Vagina (tissue), 2 donors: ENCODE results near the gene ZNF580. TPM values are rescaled to one million over a fixed set of nuclear protein-coding genes. Genes with fewer than 3 reads are reported as not detected.

ENCODE experiments used
- DNase-seq, 2 donors: peaks; one replicate each; pipeline ENCODE4 v3.0.0-alpha.2; 2017; ENCODE audit errors: extremely low spot score in 2 of 2
- H3K27ac ChIP-seq: fragments of 200-600 bp; sonication (generic); one replicate; pipeline ENCODE4 v1.5.1; 2019
- H3K27me3 ChIP-seq: fragments of 200-600 bp; sonication (generic); one replicate; pipeline ENCODE4 v1.5.1; 2019
- H3K36me3 ChIP-seq, 2 donors: fragments of 200-600 bp; sonication (generic); one replicate each; pipeline ENCODE4 v1.5.1; 2017 to 2019
- H3K4me1 ChIP-seq: fragments of 200-600 bp; sonication (generic); one replicate; pipeline ENCODE4 v1.5.1; 2019
- H3K4me3 ChIP-seq, 2 donors: fragments of 200-600 bp; sonication (generic); 1 replicate in 1 of 2; 2 replicates in 1 of 2; pipeline ENCODE4 v1.5.1; 2016 to 2019
- H3K9me3 ChIP-seq: fragments of 200-600 bp; sonication (generic); one replicate; pipeline ENCODE4 v1.5.1; 2019
- CTCF ChIP-seq, 3 experiments: fragments of 450-650 bp in 2 of 3; fragments of 200-600 bp in 1 of 3; sonication (generic) in 1 of 3; IDR thresholded peaks; one replicate each; pipeline ENCODE4 v1.5.1; 2017 to 2019; ENCODE audit warnings: antibody characterized with exemption in 3 of 3, mild to moderate bottlenecking in 2 of 3, moderate library complexity in 2 of 3
- POLR2A ChIP-seq, 2 donors: fragments of 450-650 bp; IDR thresholded peaks; one replicate each; pipeline ENCODE4 v1.6.1; 2017; ENCODE audit warnings: antibody characterized with exemption in 2 of 2, mild to moderate bottlenecking in 2 of 2, moderate library complexity in 2 of 2
- POLR2AphosphoS5 ChIP-seq, 2 donors: sonication (generic); formaldehyde crosslinking; IDR thresholded peaks; one replicate each; pipeline ENCODE4 v1.9.0; 2017; ENCODE audit warnings: antibody characterized with exemption in 2 of 2, mild to moderate bottlenecking in 2 of 2, low read depth in 1 of 2; ENCODE audit not compliant: insufficient read depth in 1 of 2
- intact Hi-C: fragments of 100-400 bp; cut with DNase I; formaldehyde crosslinking; loops from one replicate; pipeline ENCODE4 v1.15.1; 2023
- total RNA-seq: library from RNA; depleted of rRNA; stranded (reverse); fragments of >200 nt; gene quantifications from one replicate; pipeline ENCODE4 v1.2.3, GENCODE V29; 2016

ZNF580 gene
- total RNA-seq, 1 donor from 2014 or later = 30.9 TPM

DNA sequence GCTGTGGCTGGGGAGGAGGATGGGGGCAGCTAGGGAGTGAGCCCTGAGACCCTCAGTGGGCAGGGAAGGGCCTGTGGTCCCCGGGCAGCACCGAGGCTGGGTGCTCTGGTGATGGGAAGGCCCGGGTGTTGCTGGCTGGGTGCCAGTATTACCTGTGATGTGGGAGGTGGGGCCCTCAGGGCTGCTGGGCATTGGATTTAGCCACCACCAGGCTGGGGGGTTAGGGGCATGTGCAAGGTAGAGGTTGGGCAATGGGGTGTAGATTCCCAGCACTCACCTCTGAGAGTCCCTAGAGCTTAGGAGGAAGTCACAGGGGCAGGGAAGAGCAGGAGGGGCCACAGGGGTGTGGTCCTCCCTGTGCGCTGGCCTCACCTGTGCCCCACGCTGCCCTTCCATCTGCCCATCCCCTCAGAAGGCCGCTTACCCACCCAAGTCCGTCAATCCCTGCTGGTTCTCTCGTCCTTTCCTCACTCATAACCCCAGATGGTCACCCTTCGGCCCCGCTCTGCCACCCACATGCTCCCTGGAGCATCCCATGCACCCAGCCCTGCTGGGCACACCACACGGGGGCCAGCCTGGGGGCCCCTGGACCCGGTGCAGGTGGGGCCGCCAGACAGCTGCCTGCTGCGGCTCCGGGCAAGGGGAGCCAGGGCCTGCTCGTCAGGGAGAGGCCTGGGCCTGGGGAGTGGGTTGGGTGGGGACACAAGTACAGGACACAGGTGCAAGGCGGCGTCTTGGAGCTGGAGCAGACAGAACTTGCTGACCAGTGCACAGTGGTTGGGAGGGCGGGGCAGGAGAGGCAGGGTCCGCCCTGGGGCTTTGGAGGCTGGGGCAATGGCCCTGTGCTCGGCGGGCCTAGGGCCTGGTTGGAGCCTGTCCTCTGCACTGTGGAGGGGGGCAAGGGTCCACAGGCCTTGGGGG is 46.7 kb downstream of the ZNF580 start:
- no peaks in the 10 kb centered on the region for H3K4me1 ChIP-seq
- H3K36me3 ChIP-seq = peaks cover 2 to 78% of the 10 kb centered on the region in 2 donors

DNA sequence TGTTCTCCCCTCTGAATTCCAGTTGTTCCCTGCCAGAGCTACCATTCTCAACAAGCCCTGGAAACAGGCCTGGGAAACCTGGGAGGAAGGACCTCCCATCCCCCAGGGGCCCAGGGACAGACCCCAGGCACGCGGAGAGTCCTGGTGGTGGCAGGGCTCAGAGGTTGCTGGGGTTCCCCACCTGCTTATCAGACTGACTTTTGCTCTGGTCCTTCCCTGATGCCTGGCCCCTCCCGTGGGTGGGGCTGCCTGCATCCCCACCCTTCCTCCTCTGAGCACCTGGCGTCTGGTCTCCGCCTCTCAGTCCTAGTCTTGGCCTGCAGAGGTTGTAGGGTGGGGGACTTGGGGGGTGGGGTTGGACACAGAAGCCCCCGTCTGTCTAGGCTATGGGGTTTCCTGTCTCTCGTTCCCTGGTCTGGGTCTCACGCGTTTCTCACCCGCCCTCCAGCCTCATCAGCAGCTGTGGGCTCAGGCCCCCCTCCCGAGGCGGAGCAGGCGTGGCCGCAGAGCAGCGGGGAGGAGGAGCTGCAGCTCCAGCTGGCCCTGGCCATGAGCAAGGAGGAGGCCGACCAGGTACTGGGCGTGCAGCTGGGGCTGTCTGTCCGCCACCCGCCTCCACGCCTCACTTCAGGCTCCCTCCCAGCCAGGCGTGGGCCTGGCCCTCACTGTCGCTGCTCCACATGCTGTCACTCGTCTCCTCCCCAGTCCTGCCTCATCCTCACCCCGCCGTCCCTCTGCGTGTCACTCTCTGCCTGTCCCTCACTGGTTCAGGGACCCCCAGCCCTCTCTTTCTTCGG is 47.8 kb downstream of the ZNF580 start:
- Histone ChIP-seq H3K27me3 (no peaks in the 10 kb centered on the region), H3K36me3 (peaks cover 2 to 82% of the 10 kb centered on the region in 2 donors), H3K4me3 (no peak overlapping the region), H3K27ac (no peak overlapping the region), H3K9me3 (no peaks in the 10 kb centered on the region), H3K4me1 (no peaks in the 10 kb centered on the region)
- DNase-seq = no peak
- no peak for TF ChIP-seq POLR2AphosphoS5 (IDR thresholded peaks at IDR 0.05; ENCODE audit: insufficient read depth in 1 of 2, low read depth in 1 of 2)
- TF ChIP-seq POLR2A (IDR thresholded peaks at IDR 0.05) = no peak
- no peak for TF ChIP-seq CTCF (IDR thresholded peaks at IDR 0.05)
- intact Hi-C loops = no loop called here

More for the DNA sequence above, 46.7 kb downstream of the ZNF580 start:
- Histone ChIP-seq H3K27me3 (no peaks in the 10 kb centered on the region), H3K9me3 (no peaks in the 10 kb centered on the region), H3K4me3 (no peak overlapping the region), H3K27ac (no peak overlapping the region)
- no peak for DNase-seq
- intact Hi-C loops = no loop called here
- no peak for TF ChIP-seq POLR2AphosphoS5 (IDR thresholded peaks at IDR 0.05; ENCODE audit: insufficient read depth in 1 of 2, low read depth in 1 of 2)

- DNase-seq = no peak
- no peaks in the 10 kb centered on the region for H3K4me1 ChIP-seq
- intact Hi-C loops = no loop called here
- H3K27me3 ChIP-seq = no peaks in the 10 kb centered on the region
- H3K4me3 ChIP-seq = no peak overlapping the region
- H3K9me3 ChIP-seq = no peaks in the 10 kb centered on the region
- peaks cover 2 to 84% of the 10 kb centered on the region in 2 donors for H3K36me3 ChIP-seq
- no peak overlapping the region for H3K27ac ChIP-seq
- no peak for TF ChIP-seq POLR2A (IDR thresholded peaks at IDR 0.05)
- TF ChIP-seq CTCF (IDR thresholded peaks at IDR 0.05) = no peak
- TF ChIP-seq POLR2AphosphoS5 (IDR thresholded peaks at IDR 0.05; ENCODE audit: insufficient read depth in 1 of 2, low read depth in 1 of 2) = no peak
Observed at GRCh38 chr19:55689411-55690108, 48.8 kb downstream of the ZNF580 start.

DNA sequence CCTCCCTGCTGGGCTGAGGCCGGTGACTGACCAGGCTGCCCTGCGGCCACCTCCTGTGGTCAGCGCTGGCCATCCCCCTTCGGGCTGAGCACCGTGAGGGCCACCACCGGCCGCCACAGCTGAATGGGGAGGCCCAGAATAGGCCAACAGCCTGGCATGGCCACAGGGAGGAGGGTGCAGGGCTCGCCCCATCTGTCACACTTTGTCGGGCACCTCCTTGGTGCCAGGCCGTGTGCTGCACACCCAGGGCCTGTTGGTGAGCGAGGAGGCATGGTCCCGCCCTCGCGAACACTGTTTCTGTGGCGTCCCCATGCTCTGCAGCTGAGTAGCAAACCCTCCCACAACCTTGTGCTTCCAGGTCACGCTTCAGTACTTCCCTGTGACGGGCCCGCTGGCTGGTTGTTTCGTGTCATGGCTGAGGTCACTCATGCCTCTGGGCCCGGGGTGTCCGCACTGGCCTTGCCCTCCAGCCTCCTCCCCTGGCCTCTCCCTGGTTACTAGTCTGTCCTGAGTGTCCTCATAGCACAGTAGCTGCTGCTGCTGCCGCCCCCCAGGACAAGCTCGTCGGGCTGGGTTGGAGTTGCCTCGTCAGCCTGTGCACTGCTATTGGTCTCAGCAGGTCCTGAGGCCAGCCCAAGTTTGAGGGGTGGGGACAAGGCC is 49.4 kb downstream of the ZNF580 start:
- no peak overlapping the region for H3K27ac ChIP-seq
- H3K4me3 ChIP-seq = no peak overlapping the region
- H3K27me3 ChIP-seq = no peaks in the 10 kb centered on the region
- H3K9me3 ChIP-seq = no peaks in the 10 kb centered on the region
- no peak for TF ChIP-seq POLR2A (IDR thresholded peaks at IDR 0.05)
- TF ChIP-seq CTCF (IDR thresholded peaks at IDR 0.05) = no peak
- TF ChIP-seq POLR2AphosphoS5 (IDR thresholded peaks at IDR 0.05; ENCODE audit: insufficient read depth in 1 of 2, low read depth in 1 of 2) = no peak
- no peak for DNase-seq
- intact Hi-C loops = no loop called here
- H3K4me1 ChIP-seq = no peaks in the 10 kb centered on the region
- peaks cover 2 to 90% of the 10 kb centered on the region in 2 donors for H3K36me3 ChIP-seq
